CD4-positive, alpha-beta T cell treated with Interleukin-2 at 100 ng/mL for 4 hours (primary cell): ENCODE measurements around the gene MID2.
"Not testable (repeated sequence)": the region's sequence is repeated elsewhere in the genome, so short reads cannot be mapped to it uniquely, and the experiment has no call there.

Source experiments
- DNase-seq: peaks from one replicate; pipeline ENCODE4 v3.0.0-alpha.2; 2020; ENCODE audit warnings: low spot score

Gene MID2, protein sequence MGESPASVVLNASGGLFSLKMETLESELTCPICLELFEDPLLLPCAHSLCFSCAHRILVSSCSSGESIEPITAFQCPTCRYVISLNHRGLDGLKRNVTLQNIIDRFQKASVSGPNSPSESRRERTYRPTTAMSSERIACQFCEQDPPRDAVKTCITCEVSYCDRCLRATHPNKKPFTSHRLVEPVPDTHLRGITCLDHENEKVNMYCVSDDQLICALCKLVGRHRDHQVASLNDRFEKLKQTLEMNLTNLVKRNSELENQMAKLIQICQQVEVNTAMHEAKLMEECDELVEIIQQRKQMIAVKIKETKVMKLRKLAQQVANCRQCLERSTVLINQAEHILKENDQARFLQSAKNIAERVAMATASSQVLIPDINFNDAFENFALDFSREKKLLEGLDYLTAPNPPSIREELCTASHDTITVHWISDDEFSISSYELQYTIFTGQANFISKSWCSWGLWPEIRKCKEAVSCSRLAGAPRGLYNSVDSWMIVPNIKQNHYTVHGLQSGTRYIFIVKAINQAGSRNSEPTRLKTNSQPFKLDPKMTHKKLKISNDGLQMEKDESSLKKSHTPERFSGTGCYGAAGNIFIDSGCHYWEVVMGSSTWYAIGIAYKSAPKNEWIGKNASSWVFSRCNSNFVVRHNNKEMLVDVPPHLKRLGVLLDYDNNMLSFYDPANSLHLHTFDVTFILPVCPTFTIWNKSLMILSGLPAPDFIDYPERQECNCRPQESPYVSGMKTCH

DNA sequence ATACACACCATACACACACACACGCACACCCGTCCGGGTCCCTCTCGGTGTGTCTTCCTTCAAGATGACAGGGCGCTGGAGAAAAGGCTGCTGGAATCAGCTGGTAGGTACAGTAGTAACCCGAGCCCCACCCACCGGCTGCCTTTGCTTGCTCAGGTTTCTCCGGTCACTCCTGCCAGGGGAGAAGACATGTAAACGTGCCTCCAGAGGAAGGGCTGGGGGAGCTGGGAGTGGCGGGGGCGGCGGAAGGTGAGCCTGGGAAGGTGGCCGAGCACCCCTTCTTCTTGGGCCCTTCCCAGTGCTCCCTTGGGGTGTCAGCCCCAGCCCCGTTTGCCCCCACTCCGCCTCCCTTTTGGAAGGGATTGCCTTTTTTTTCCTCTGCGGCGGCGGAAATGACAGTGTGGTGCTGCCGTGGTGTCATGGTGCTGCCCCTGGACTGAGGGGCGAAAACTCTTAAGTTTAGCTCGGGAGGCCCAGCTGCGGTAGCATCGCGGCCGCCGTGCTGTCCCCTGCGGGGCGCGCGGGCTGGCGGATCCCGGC, at the start of gene MID2:
TSS of gene MID2 (plus strand) at position 169 of the 540 bp plus-strand sequence. CDS start 561 bp downstream, outside the sequence.
- peak; percentile 41 for DNase-seq

DNA sequence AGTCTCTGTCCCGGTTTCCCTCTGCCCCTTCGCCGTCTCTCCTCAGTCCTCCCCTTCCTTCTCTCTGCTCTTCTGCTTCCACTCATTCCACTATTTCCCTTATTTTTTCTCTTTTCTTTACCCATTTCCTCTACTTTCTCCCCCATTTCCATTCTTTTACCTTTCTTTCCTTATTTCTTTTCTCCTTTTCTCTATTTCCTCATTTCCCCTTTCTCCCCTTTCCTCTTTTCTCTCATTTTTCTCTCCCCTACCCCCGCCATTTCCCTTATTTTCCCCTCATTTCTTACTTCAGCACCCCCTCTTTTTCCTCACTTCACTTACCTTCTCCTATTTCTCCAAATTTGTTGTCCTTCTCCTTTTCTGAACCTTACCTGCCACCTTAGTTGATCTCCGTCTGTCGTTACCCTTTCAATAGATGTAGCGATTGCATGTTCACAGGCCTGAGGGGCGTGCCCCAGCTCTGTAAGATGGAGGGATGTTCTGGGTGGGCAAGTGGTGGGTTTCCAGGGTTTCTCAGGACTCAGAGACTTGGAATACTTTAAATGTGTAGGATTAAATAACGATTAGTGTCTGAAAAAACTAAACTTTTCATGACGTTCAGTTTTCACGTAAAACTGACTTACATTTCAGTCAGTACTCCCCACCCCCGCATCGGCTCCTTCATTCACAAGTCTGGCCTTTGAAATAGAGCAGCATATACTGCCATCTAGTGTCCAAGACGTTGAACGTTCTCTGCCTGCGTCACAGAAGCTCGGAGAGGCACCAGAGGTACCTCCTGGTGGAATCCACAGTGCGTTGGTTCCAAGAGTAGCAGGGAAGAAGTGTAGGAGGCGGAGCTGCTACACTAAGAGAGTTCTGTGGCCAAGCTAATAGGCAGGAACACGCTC, 48.8 kb upstream of the MID2 start:
- DNase-seq = peak; percentile 85

DNA sequence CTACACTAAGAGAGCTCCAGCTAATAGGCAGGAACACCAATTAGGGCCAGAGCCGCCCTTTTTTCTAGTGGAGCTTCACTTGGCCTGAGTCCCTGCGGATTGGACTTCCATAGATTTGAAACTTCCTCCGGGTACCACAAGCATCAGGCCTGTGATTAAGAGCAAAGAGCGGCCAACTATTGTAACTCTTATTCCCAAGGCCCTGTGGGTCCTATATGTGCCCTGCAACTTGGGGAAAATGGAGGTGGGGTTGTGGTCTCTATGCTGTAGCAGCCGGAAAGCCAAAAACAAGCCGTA, 48.2 kb upstream of the MID2 start, which contains the start of gene NCBP2L:
TSS of gene NCBP2L (plus strand) at position 198 of the 297 bp plus-strand sequence. CDS start 16,488 bp downstream, outside the sequence.
- no peak for DNase-seq

DNA sequence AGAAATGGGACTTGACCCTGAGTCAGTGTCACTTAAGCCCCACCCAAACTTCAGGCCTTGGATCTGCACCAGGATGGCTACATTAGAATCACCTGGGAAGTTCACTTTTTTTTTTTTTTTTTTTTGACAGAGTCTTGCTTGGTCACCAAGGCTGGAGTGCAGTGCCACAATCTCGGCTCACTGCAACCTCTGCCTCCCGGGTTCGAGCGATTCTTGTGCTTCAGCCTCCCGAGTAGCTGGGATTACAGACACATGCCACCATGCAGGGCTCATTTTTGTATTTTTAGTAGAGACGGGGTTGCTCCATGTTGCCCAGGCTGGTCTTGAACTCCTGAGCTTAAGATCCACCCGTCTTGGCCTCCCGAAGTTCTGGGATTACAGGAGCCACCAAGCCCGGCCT, 45.1 kb upstream of the MID2 start:
- no peak for DNase-seq

DNA sequence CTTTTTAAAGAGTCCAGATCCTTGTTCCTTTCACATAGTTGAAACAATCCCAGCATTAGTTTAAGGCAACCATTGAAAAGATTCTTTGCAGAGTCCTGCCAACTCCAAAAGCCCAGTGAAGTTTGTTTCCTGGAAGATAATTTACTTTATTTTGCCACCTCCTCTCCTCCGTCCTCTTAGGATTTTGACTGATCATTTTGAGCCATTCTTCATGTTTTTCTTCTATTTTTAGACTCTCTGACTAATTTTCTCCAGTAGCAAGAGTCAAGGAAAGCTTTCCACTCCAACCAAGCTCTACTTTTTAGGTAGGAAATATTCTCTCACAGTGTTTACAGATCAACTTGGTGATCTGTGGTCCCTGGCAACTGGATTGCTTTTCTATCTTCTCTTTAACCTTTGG, 37.8 kb upstream of the MID2 start:
- DNase-seq = no peak

DNA sequence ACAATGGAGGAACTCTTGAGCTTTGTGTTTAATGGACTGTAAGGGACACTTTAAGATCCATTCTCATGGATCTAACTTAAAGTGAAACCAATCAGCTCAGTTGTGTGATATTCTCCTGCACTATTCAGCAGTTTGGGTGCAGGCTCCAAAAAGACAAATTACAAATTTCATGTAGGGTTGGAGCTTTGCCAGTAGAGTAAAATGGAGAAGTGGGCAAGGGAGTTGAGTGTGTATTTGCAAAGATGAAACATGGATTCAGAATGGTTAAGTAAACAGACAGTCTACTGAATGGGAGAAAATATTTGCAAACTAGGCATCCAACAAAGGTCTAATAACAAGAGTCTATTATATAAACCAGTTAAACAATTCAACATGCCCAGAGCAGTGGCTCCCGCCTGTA, 21.2 kb upstream of the MID2 start:
- no peak for DNase-seq

DNA sequence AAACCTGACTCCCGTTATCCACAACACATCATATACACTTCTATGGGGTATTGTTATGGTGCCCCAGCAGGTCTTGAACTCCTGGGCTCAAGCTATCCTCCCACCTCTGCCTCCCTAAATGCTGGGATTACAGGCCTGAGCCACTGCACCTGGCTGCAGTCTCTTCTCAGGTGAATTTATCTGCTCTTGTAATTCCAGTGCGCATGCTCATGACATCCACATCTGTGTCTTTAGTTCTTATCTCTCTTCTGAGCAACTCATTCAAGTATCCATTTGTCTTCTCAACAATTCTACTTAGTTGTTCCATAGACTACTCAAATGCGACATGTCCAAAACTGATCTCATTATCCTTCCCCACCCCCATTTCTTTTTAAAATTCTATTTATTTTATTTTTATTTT, 20.5 kb upstream of the MID2 start:
- DNase-seq = no peak

DNA sequence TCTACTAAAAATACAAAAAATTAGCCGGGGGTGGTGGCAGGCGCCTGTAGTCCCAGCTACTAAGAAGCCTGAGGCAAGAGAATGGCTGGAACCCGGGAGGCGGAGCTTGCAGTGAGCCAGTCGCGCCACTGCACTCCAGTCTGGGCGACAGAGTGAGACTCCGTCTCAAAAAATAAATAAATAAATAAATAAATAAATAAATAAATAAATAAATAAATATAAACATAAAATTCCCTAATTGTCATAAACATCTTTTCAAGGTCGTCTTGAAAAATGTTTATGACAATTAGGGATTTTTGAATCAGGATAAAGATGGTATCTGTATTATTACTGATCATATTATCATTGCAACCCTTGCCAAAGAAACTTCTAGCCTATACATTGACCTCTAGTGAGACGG, 15.6 kb upstream of the MID2 start:
- DNase-seq = not testable (repeated sequence)

DNA sequence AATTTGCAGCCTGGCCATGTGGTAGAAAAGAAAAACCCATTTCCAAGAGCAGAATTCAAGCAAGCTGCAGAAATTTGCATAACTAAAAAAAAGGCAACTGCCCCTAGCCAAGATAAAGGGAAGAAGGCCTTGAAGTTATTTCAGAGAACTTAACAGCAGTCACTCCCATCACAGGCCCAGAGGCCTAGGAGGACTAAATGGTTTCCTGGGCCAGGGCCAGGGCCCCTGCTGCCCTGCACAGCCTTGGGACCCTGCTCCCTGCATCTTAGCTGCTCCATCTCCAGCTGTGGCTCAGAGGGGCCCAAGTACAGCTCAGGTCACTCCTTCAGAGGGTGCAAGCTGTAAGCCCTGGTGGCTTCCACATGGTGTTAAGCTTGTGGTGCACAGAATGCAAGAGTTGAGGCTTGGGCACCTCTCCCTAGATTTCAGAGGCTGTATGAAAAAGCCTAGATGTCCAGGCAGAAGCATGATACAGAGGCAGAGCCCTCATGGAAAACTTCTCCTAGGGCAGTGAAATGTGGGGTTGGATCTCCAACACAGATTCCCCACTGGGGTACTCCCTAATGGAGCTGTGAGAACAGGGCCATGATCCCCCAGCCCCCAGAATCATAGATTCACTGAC, 6.7 kb upstream of the MID2 start:
- no peak for DNase-seq

DNA sequence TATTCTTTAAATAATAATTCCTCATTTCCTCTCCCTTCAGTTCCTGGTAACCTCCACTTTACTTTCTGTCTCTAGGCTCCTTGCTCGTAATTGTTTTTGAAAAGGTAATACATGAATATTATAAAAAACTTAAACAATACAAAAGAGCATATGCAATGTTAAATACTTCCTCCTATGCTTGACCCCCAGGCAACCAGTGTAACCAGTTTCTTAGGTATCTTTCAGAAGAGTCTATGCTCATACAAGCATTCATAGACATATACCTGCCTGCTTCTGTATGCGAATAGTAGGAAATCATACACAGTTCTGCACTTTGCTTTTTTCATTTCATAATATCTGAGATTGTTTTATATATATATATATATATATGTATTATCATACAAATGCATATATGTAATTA, 2.6 kb upstream of the MID2 start:
- DNase-seq = no peak

DNA sequence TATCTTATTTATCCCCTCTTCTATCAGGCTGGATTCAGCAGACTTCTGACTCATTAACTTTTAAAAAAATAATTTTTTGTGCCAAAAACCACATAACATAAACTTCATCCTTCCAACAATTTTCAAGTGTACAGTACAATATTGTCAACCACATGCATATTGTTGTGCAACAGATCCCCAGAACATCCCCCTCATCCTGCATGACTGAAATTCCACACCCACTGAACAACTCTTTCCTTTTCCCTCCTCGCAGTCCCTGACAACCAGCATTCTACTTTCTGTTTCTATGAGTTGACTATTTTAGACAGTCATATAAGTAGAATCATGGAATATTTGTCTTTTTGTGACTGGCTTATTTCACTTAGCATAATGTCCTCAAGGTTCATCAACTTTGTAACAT, 2.2 kb upstream of the MID2 start:
- DNase-seq = no peak

DNA sequence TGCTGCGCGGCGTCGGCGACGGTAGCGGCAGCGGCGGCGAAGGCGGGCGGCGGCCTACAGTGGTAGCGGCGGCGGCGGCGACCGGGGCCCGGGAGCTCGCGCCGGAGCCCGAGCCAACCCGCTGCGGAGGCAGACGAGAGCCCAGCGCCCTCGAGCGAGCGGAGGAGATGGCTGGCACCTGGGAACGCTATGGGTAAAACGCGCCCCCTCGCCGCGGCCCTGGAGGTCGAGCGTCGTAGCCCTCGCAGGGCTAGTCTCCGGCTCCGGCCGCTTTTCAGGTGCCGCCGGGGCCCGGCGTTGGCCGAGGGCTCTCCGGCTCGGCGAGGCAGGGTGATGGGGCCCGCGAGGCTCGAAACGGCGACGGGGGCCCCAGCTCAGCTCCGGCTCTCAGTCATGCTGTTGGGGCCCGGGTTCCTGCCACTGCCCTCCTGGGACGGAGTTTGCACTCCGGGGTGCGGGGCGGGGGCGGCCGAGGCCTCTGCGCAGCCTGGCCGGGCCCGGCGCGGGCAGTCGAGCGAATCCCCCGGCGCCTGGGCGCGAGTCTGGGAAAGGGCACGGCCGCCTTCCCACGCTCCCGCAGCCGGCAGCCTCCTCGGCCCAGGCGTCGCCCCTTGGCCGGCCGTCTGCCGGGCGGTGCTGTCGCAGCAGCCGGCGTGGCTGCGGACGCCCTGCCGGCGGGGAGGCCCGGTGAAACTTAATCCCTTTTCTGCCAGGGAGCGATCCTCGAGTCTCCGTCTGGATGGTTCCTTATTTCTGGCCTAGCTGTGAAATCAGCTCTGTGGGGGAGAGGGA, 768 bp downstream of the MID2 start:
- DNase-seq = peak; percentile 35

DNA sequence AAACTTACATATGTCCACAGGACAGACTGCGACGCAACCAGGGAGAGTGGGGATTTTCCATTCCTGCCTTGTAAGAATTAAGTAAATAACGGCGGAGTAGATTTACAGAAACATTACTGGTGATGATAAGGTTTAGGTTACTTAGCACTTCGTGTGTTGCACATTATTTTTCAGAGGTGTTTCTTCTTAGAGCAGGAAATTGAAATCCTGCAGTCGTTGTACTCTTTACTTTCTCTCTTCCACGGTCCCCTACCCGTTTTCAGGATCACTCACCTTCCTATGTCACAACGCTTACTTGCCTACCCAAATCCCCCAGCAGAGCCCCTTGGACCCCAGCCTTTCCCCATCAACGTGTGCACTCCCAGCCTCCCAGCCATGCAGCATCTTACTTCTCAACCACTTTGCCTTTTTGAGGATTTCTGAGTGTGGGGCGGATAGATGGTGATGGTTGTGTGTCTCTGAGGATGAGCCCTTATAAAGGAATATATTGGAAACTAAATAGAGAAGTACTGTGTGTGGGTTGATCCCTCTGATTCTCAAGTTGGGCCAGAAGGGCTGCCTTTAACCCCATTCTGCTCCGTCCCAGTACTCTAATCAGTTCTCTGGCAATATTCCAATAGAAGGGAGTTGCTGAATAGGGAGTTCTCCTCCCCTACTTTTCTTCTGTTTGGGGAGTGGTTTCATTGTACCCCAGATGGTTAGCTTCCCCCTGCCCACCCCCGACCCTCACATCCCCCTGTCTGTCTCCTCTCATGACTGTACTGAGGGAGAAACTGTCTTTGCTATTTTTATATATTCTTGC, 1.6 kb downstream of the MID2 start:
- DNase-seq = no peak

DNA sequence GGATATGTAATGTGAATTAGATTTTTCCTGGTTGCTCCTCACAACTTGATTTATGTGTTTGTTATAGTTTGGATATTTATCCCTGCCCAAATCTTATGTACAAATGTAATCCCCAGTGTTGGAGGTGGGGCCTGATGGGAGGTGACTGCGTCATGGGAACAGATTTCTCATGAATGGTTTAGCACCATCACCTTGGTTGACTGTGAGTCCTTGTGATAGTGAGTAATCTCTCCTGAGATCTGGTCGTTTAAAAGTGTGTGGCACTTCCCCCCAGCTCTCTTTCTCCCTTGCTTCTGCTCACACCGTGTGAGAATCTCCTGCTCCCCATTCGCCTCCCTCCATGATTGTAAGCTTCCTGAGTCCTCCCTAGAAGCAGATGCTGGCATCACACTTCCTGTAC, 2.2 kb downstream of the MID2 start:
- no peak for DNase-seq

DNA sequence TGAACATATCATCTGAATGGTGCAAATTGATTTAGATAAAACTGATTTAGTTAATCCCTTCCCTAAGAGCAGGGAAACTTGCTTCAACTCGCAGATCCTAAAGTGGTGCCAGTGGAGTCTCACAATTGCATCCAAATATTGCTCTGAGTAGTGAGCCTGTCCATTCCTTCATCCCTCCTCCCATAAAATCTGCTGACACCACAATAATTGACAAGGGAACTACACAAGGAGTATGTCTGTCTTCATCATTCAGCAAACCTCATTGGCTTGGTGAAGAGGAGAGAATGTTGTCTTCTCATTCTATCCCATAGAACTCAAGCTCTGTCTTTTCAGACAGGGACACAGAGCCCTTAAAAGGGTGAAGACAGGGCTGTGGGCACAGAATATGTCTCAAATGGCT, 4.2 kb downstream of the MID2 start:
- no peak for DNase-seq

DNA sequence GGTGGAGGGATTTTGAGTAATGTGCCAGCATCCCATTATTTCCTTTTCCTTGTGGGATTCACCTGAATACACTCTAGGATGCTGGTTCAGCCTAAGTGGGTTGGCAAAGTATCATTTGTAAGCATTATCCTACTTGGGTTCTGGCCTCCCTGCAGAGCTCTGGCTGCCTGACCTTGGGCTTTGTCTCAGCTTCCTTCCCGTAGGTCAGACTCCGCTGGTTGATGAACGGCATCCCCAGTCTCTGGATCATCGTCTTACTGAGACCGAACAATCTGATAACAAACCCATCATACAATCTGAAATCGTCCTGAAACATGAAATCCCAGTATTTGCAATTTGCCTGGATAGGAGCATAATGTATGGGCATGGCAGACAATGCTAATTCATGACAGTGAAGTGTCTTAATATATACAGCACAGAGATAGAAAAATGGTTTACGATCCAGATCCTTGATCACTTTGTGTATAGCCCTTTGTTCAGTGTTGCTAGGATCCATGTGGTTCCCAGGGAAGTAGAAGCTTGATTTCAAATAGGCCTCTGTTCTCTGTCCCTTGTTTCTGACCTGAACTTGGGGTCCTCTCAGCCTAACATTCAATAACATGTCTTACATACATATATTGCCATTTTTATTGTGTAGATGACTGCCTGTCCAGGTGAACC, 5.5 kb downstream of the MID2 start:
- DNase-seq = no peak

DNA sequence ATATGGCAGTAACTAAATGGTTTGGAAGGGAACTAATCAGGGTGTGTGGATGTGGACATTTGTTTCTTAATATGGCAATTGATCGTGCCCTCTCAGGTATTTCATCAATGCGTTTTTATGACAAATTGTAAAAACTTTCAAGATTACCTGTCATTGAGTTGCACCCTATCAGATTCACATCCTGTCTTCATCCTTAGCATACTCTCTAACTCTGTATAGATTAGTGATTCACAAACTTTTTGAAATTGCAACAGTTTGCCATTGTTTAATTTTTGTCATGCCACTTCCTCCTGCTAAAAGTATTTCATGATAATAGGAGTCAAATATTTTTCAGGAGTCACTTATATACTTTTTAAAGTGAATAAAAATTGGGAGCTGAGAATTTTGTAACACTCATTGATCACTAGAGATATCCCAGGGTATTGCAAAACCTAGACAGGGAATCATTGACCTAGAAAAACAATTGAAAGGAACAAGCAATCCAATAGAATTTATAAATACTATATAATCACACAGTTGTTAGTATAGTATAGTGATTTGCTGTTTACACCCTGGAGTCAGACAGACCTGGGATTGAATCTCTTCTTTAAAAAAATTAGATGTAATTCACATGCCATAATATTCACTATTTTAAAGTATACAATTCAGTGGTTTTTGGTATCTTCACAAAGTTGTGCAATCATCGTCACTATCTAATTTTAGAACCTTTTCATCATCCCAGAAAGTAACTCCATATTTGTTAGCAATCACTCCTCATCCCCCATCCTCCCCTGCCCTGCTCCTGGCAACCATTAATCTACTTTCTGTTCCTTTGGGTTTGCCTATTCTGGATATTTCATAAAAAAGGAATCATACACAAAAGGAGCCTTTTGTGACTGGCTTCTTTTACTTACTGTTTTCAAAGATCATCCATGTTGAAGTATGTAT, 8.9 kb downstream of the MID2 start:
- no peak for DNase-seq

DNA sequence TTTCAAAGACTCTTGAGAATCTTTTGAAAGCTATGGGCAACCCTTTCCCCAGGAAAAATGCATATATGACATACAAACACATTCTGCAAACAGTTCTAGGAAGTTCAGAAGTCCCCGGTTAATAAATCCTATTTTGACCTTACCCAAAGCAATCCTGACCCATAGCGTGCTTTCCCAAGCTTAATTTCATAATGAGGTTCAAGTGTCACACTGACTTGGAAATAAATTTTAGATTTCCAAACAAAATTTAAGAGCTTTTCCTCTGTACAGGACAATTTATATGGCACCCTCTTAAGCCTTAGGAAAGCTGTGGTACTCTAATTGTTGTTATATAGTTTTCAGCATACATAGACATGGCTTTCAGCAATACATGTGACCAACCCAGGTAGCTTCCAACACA, 11.3 kb downstream of the MID2 start:
- DNase-seq = no peak

DNA sequence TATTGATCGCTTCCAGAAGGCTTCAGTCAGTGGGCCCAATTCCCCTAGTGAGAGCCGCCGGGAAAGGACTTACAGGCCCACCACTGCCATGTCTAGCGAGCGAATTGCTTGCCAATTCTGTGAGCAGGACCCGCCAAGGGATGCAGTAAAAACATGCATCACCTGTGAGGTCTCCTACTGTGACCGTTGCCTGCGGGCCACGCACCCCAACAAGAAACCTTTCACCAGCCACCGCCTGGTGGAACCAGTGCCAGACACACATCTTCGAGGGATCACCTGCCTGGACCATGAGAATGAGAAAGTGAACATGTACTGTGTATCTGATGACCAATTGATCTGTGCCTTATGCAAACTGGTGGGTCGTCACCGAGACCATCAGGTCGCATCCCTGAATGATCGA, 15.3 kb downstream of the MID2 start:
- DNase-seq = no peak
